IMR-90 (cell line): ENCODE data around the gene SORCS1. TPM values are rescaled to one million over a fixed set of nuclear protein-coding genes. Genes with fewer than 3 reads are reported as not detected.

Experiments used
- ATAC-seq: fragments of 200-7000 bp; cut with Tn5 transposase; 2 replicates; pipeline ENCODE4 v1.9.1; 2020; ENCODE audit warnings: low read depth, mild to moderate bottlenecking, moderate library complexity
- BruUV-seq: library from RNA; stranded (reverse); fragments of 400-500 nt; replicated peaks from 2 replicates; lab custom pipeline; 2021; lab: Mats Ljungman, UMichigan
- CTCF ChIA-PET: fragments of 300-600 bp; formaldehyde crosslinking; extraction: SDS; loops from one replicate; lab custom pipeline; 2021; ENCODE audit warnings: antibody characterized with exemption; lab: Yijun Ruan, JAX
- POLR2A ChIA-PET: fragments of 300-600 bp; sonication (Branson Sonifier 250); formaldehyde crosslinking; loops from one replicate; lab custom pipeline; 2022; ENCODE audit warnings: antibody characterized with exemption; ENCODE audit not compliant: unreplicated experiment; lab: Charles Lee
- DNase-seq: peaks from one replicate; pipeline ENCODE4 v3.0.0; 2013
- H2AFZ ChIP-seq: replicated peaks from 2 replicates; pipeline ENCODE3; 2013; ENCODE audit warnings: low read length, mild to moderate bottlenecking; ENCODE audit not compliant: poor library complexity
- H2AK5ac ChIP-seq: 2 replicates; pipeline ENCODE4 v1.6.1; 2013; ENCODE audit warnings: low read depth, low read length, inconsistent platforms
- H2AK9ac ChIP-seq: replicated peaks from 2 replicates; pipeline ENCODE3; 2013; ENCODE audit warnings: mild to moderate bottlenecking, low read depth, low read length, moderate library complexity; ENCODE audit not compliant: poor library complexity
- H2BK120ac ChIP-seq: 2 replicates; pipeline ENCODE4 v1.6.1; 2013; ENCODE audit warnings: low read depth, low read length, inconsistent platforms
- H2BK15ac ChIP-seq: 3 replicates; pipeline ENCODE4 v1.6.1; 2013; ENCODE audit warnings: low read depth, low read length, inconsistent platforms
- H2BK20ac ChIP-seq: 2 replicates; pipeline ENCODE4 v1.6.1; 2013; ENCODE audit warnings: low read depth, mild to moderate bottlenecking, inconsistent platforms, low read length, moderate library complexity
- H2BK5ac ChIP-seq: 2 replicates; pipeline ENCODE4 v1.6.1; 2013; ENCODE audit warnings: mild to moderate bottlenecking, low read depth, low read length, inconsistent platforms; ENCODE audit not compliant: poor library complexity, severe bottlenecking
- H3K14ac ChIP-seq: replicated peaks from 2 replicates; pipeline ENCODE4 v1.6.1; 2013; ENCODE audit warnings: low read depth, low read length, inconsistent platforms
- H3K18ac ChIP-seq: 2 replicates; pipeline ENCODE4 v1.6.1; 2013; ENCODE audit warnings: low read depth, low read length, control low read depth
- H3K23ac ChIP-seq: 2 replicates; pipeline ENCODE4 v1.6.1; 2013; ENCODE audit warnings: low read depth, low read length, inconsistent platforms
- H3K27ac ChIP-seq: 2 replicates; pipeline ENCODE4 v1.5.1; 2013; ENCODE audit warnings: mild to moderate bottlenecking, control low read depth, low read length; ENCODE audit not compliant: insufficient read depth
- H3K27me3 ChIP-seq: 2 replicates; pipeline ENCODE4 v1.6.1; 2013; ENCODE audit warnings: low read length; ENCODE audit not compliant: control insufficient read depth, insufficient read depth
- H3K36me3 ChIP-seq: 2 replicates; pipeline ENCODE4 v1.6.1; 2013; ENCODE audit warnings: low read length, mixed read lengths; ENCODE audit not compliant: control insufficient read depth, insufficient read depth
- H3K4ac ChIP-seq: 2 replicates; pipeline ENCODE4 v1.6.1; 2013; ENCODE audit warnings: low read depth, low read length, inconsistent platforms
- H3K4me1 ChIP-seq: 2 replicates; pipeline ENCODE4 v1.6.1; 2013; ENCODE audit warnings: low read length, mixed read lengths; ENCODE audit not compliant: control insufficient read depth, insufficient read depth
- H3K4me2 ChIP-seq: 2 replicates; pipeline ENCODE4 v1.6.1; 2013; ENCODE audit warnings: low read depth, mild to moderate bottlenecking, control low read depth, low read length, moderate library complexity
- H3K4me3 ChIP-seq: 2 replicates; pipeline ENCODE4 v1.5.1; 2013; ENCODE audit warnings: low read depth, mild to moderate bottlenecking, control low read depth, low read length, moderate library complexity; ENCODE audit not compliant: insufficient read depth
- H3K56ac ChIP-seq: 2 replicates; pipeline ENCODE4 v1.6.1; 2013; ENCODE audit warnings: low read length, inconsistent platforms; ENCODE audit not compliant: insufficient read depth; ENCODE audit errors: extremely low read depth
- H3K79me1 ChIP-seq, 2 experiments: 2 replicates each; pipeline ENCODE4 v1.6.1; 2013; ENCODE audit warnings: low read length in 2 of 2, inconsistent platforms in 1 of 2, low read depth in 1 of 2
- H3K9ac ChIP-seq: 2 replicates; pipeline ENCODE4 v1.6.1; 2013; ENCODE audit warnings: low read depth, low read length, control low read depth
- H3K9me1 ChIP-seq: 2 replicates; pipeline ENCODE4 v1.6.1; 2013; ENCODE audit warnings: low read length, inconsistent platforms; ENCODE audit not compliant: insufficient read depth
- H3K9me3 ChIP-seq: 2 replicates; pipeline ENCODE4 v1.6.1; 2013; ENCODE audit warnings: low read length; ENCODE audit not compliant: control insufficient read depth, insufficient read depth
- H4K20me1 ChIP-seq: 2 replicates; pipeline ENCODE4 v1.6.1; 2013; ENCODE audit warnings: low read length, inconsistent platforms; ENCODE audit not compliant: insufficient read depth
- H4K5ac ChIP-seq: 2 replicates; pipeline ENCODE4 v1.6.1; 2013; ENCODE audit warnings: mild to moderate bottlenecking, low read depth, low read length, control low read depth
- H4K8ac ChIP-seq, 2 experiments: 2 replicates each; pipeline ENCODE4 v1.6.1; 2013; ENCODE audit warnings: low read depth in 2 of 2, low read length in 2 of 2, control low read depth in 1 of 2, inconsistent platforms in 1 of 2
- H4K91ac ChIP-seq: 2 replicates; pipeline ENCODE4 v1.6.1; 2013; ENCODE audit warnings: low read depth, low read length, inconsistent platforms; ENCODE audit not compliant: insufficient read depth
- MAFK ChIP-seq: IDR thresholded peaks from 2 replicates; pipeline ENCODE4 v1.6.1; 2012; ENCODE audit warnings: low read depth, low read length, improper control_type of control experiment
- MAZ ChIP-seq: IDR thresholded peaks from 2 replicates; pipeline ENCODE4 v1.6.1; 2012; ENCODE audit warnings: low read depth, mild to moderate bottlenecking, low read length, improper control_type of control experiment, moderate library complexity, borderline replicate concordance
- POLR2A ChIP-seq: IDR thresholded peaks from 2 replicates; pipeline ENCODE4 v1.6.1; 2012; ENCODE audit warnings: mild to moderate bottlenecking, low read depth, low read length
- RAD21 ChIP-seq: IDR thresholded peaks from 2 replicates; pipeline ENCODE4 v1.6.1; 2012; ENCODE audit warnings: low read length, improper control_type of control experiment
- RCOR1 ChIP-seq: IDR thresholded peaks from 2 replicates; pipeline ENCODE4 v1.6.1; 2012; ENCODE audit warnings: mild to moderate bottlenecking, low read length, improper control_type of control experiment; ENCODE audit not compliant: insufficient replicate concordance
- RFX5 ChIP-seq: IDR thresholded peaks from 2 replicates; pipeline ENCODE4 v1.8.0; 2012; ENCODE audit warnings: low read depth, mild to moderate bottlenecking, low read length, moderate library complexity
- WGBS, 2 experiments: methylation state at CpG; one replicate each; pipeline versions ENCODE4 v1.1.5 to v1.1.7; 2013; ENCODE audit warnings: missing lambda C conversion rate in 2 of 2; ENCODE audit not compliant: insufficient read length in 1 of 2; ENCODE audit errors: extremely low coverage in 2 of 2; 5-methylcytosine and 5-hydroxymethylcytosine counted together
- dilution Hi-C: fragments of 300-500 bp; cut with HindIII; formaldehyde crosslinking; loops from one replicate; pipeline ENCODE4 v1.14.3; 2018; ENCODE audit warnings: low sequenced_read_pairs; ENCODE audit not compliant: unreplicated experiment
- in situ Hi-C: fragments of 300-500 bp; cut with MboI; formaldehyde crosslinking; loops from 3 replicates; pipeline ENCODE4 v1.14.3; 2019; ENCODE audit warnings: low sequenced_read_pairs, inconsistent platforms, mixed read lengths
- intact Hi-C: fragments of 100-400 bp; cut with micrococcal nuclease; formaldehyde crosslinking; loops from 2 replicates; pipeline ENCODE4 v1.10.0; 2022
- polyA plus RNA-seq, 3 experiments: library from polyadenylated mRNA; depleted of rRNA; stranded (reverse); fragments of >200 nt; gene quantifications; 2 replicates each; pipeline ENCODE4 v1.2.3, GENCODE V29; 2012; ENCODE audit warnings: low replicate concordance in 1 of 3
- total RNA-seq: library from RNA; depleted of rRNA; stranded (reverse); fragments of >200 nt; gene quantifications from 2 replicates; pipeline ENCODE4 v1.2.3, GENCODE V29; 2012
- TF ChIP-seq, protein P1 (sequence below): conservative IDR thresholded peaks from 2 replicates; pipeline ENCODE4 v1.5.1; 2012; ENCODE audit warnings: mild to moderate bottlenecking, low read depth, low read length, improper control_type of control experiment
- TF ChIP-seq, protein P2 (sequence below): fragments of 150-350 bp; IDR thresholded peaks from 2 replicates; pipeline ENCODE4 v1.6.1; 2016; ENCODE audit warnings: low read depth, mild to moderate bottlenecking, low read length, moderate library complexity, borderline replicate concordance

The SORCS1 gene
- total and polyA plus RNA-seq, 2 of the 4 experiments (the other 2 are of a cell fraction) = under 0.01 TPM; not detected in 1

DNA sequence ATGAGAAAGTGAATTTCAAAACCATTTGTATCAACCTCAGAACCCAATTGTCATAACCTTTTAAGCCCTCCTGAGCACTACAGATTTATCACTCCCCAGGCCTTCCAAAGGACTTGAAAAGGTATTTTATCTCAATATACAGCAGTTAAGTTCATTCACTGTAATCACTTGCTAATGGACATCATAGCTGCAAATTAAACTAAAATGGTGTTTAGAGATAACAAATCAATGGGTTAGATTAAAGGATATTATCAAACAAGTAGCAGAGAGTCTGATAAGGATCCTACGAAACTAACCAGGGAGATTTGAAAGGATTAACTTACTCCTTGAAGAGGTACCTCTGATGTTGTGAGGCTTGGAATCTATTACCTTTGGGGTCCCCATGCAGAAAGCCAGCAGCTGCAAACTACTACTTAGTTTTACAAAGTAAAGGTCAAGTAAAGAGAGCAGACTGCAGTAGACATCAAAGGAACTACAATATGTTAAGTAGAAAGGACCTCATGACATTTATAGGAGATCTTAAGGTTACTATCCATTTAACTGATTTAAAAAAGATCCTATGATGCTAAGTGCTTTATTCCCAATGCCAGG lies 359.4 kb downstream of the SORCS1 start:
- no peak overlapping the region for H3K56ac ChIP-seq
- dilution Hi-C loops = no loop called here

More for the DNA sequence above, 359.4 kb downstream of the SORCS1 start:
- CTCF ChIA-PET = no interaction called here
- Histone ChIP-seq H3K4ac (no peak overlapping the region), H4K20me1 (no peaks in the 10 kb centered on the region), H3K4me1 (no peaks in the 10 kb centered on the region), H2BK15ac (no peak overlapping the region), H3K9me3 (0 out of 2 replicates have a peak, but pooled peaks cover 2% of the 10 kb centered on the region), H3K79me1 (no peaks in the 10 kb centered on the region), H3K9ac (no peak overlapping the region), H4K91ac (no peak overlapping the region), H2BK120ac (no peak overlapping the region), H3K4me3 (no peak overlapping the region), H3K14ac (no peak overlapping the region), H2AK5ac (no peak overlapping the region), H2BK20ac (no peak overlapping the region), H3K23ac (no peak overlapping the region), H2AFZ (no peak overlapping the region), H3K27ac (no peak overlapping the region), H3K18ac (no peak overlapping the region), H3K9me1 (no peaks in the 10 kb centered on the region), H4K8ac (no peak overlapping the region), H3K36me3 (no peaks in the 10 kb centered on the region), H3K27me3 (no peaks in the 10 kb centered on the region), H2BK5ac (no peak overlapping the region), H2AK9ac (no peak overlapping the region), H3K4me2 (no peak overlapping the region), H4K5ac (no peak overlapping the region)
- TF ChIP-seq POLR2A (no peak), MAZ (no peak), RFX5 (no peak), MAFK (no peak), RCOR1 (no peak), RAD21 (no peak)
- TF ChIP-seq, protein P1, sequence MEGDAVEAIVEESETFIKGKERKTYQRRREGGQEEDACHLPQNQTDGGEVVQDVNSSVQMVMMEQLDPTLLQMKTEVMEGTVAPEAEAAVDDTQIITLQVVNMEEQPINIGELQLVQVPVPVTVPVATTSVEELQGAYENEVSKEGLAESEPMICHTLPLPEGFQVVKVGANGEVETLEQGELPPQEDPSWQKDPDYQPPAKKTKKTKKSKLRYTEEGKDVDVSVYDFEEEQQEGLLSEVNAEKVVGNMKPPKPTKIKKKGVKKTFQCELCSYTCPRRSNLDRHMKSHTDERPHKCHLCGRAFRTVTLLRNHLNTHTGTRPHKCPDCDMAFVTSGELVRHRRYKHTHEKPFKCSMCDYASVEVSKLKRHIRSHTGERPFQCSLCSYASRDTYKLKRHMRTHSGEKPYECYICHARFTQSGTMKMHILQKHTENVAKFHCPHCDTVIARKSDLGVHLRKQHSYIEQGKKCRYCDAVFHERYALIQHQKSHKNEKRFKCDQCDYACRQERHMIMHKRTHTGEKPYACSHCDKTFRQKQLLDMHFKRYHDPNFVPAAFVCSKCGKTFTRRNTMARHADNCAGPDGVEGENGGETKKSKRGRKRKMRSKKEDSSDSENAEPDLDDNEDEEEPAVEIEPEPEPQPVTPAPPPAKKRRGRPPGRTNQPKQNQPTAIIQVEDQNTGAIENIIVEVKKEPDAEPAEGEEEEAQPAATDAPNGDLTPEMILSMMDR = no peak
- TF ChIP-seq, protein P2, sequence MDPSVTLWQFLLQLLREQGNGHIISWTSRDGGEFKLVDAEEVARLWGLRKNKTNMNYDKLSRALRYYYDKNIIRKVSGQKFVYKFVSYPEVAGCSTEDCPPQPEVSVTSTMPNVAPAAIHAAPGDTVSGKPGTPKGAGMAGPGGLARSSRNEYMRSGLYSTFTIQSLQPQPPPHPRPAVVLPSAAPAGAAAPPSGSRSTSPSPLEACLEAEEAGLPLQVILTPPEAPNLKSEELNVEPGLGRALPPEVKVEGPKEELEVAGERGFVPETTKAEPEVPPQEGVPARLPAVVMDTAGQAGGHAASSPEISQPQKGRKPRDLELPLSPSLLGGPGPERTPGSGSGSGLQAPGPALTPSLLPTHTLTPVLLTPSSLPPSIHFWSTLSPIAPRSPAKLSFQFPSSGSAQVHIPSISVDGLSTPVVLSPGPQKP = no peak
- no CpG with 5 or more reads among the region's 1 CpG for WGBS, 2 experiments
- no TSS peak for BruUV-seq
- ATAC-seq (no peak), DNase-seq (no peak)
- intact Hi-C loops (no loop called here), in situ Hi-C loops (no loop called here)
- POLR2A ChIA-PET = no interaction called here
